HUES64 (cell line): Measurements from ENCODE around the gene NUDT22.

Experiments used
- H3K27ac ChIP-seq: 2 replicates; pipeline ENCODE4 v1.7.0; 2013; ENCODE audit warnings: low read depth, low read length, inconsistent platforms
- H3K27me3 ChIP-seq: 2 replicates; pipeline ENCODE4 v1.6.1; 2013; ENCODE audit warnings: mild to moderate bottlenecking, low read length; ENCODE audit not compliant: insufficient read depth
- H3K36me3 ChIP-seq: 2 replicates; pipeline ENCODE4 v1.6.1; 2013; ENCODE audit warnings: mild to moderate bottlenecking, low read length; ENCODE audit not compliant: insufficient read depth
- H3K4me1 ChIP-seq: 2 replicates; pipeline ENCODE4 v1.6.1; 2013; ENCODE audit warnings: mild to moderate bottlenecking, low read length, moderate library complexity; ENCODE audit not compliant: insufficient read depth
- H3K4me3 ChIP-seq: 2 replicates; pipeline ENCODE4 v1.5.1; 2013; ENCODE audit warnings: mild to moderate bottlenecking, low read length, moderate library complexity
- H3K9ac ChIP-seq: 2 replicates; pipeline ENCODE4 v1.6.1; 2013; ENCODE audit warnings: mild to moderate bottlenecking, low read depth, low read length
- H3K9me3 ChIP-seq: 2 replicates; pipeline ENCODE4 v1.6.1; 2013; ENCODE audit warnings: low read depth, low read length; ENCODE audit not compliant: insufficient read depth
- WGBS: fragments of 150-250, 120-280 bp; methylation state at CpG from one replicate; pipeline ENCODE4 v1.1.7; 2013; ENCODE audit warnings: missing lambda C conversion rate; 5-methylcytosine and 5-hydroxymethylcytosine counted together

Gene NUDT22

GRCh38 chr11:64268025-64268892 is 42.2 kb downstream of the NUDT22 start:
- Histone ChIP-seq H3K27ac (peak overlapping the region; percentile 95; the same call in 1 of the 2 replicates), H3K4me1 (peaks cover 10% of the 10 kb centered on the region; the same call in 1 of the 2 replicates), H3K36me3 (peaks cover 33% of the 10 kb centered on the region), H3K4me3 (peak overlapping the region; percentile 86), H3K27me3 (no peaks in the 10 kb centered on the region), H3K9ac (peak overlapping the region; percentile 85), H3K9me3 (no peaks in the 10 kb centered on the region)
- WGBS = 84% methylated on average over 23 of the region's 23 CpGs

DNA sequence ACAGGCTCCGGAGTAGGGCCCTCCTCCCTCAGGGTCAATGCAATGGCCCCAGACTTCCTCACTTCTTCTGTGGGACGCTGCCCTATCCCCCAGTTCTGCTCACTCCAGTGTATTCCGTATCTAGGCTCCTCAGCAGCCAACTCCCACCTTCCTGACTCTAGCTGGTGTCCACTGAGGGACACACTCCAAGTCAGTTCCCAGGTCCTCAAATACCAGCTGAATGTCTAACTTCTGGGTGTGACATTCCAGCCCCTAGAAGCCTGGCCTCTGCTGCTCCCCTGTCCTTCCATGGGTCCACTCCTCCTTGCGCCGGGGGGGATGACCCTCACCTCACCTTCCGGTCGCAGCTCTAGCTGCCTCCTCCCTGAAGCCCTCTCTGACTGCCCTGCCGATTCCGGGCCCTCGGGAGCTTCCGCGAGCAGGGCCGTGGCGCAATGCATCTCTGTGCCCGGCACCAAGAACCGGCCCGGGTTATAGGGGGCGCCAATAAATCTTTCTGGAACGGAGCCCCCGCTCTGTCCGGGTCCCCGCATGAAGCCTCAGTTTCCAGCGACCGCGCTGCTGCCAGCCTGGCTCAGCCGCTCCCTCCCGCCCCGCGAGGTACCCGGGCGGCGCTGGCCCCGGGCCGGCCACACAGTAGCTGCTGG is 42.9 kb downstream of the NUDT22 start:
- Histone ChIP-seq H3K27ac (peak overlapping the region; percentile 95), H3K4me3 (peak overlapping the region; percentile 86), H3K4me1 (peaks cover 7% of the 10 kb centered on the region; the same call in 1 of the 2 replicates), H3K36me3 (peaks cover 26% of the 10 kb centered on the region), H3K9me3 (no peaks in the 10 kb centered on the region), H3K27me3 (no peaks in the 10 kb centered on the region), H3K9ac (peak overlapping the region; percentile 85)
- 3% methylated on average over 34 of the region's 34 CpGs for WGBS

- WGBS = under 1% methylated on average over 58 of the region's 58 CpGs
- H3K9ac ChIP-seq = peak overlapping the region; percentile 89
- peak overlapping the region; percentile 95 for H3K27ac ChIP-seq
- peaks cover 7% of the 10 kb centered on the region; the same call in 1 of the 2 replicates for H3K4me1 ChIP-seq
- H3K4me3 ChIP-seq = peak overlapping the region; percentile 86
- H3K36me3 ChIP-seq = peaks cover 19% of the 10 kb centered on the region
- no peaks in the 10 kb centered on the region for H3K9me3 ChIP-seq
- no peaks in the 10 kb centered on the region for H3K27me3 ChIP-seq
Measured at GRCh38 chr11:64269540-64270220, 43.6 kb downstream of the NUDT22 start.

DNA sequence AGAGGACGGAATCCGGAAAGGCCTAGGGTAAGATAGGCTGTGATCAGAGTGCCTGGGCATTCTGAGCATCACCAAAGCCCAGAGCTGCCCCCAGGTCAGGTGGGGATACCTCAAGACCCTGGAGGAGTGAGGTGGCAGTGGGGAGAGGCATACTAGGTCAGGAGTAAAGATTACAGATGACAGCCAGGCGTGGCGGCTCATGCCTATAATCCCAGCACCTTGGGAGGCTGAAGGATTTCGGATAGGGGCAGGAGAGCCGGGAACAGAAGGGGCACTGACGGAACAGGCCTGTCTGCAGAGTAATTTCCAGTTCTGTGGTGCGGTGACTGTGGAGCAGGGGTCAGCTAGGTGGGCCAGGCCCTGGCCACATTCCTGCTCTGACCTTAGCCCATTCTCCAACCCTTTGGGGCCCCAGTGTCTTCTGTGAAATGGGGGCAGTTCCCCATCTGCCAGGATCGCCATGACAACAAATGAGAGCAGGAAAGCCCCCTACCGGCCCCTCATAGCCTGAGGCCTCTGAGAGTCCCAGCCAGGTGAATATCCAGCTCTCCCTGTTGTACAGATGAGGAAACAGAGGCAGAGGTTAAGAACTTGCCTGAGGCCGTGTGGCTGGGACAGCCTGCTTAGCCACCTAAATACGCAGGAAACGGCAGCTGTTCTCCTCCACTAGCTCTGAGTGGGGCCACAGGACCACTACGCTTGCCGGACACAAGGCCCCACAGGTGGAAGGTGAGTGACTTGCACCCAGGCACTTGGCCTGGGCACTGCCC is 49.1 kb downstream of the NUDT22 start:
- H3K9ac ChIP-seq = no peak overlapping the region
- WGBS = 84% methylated on average over 15 of the region's 15 CpGs
- H3K27ac ChIP-seq = no peak overlapping the region
- H3K9me3 ChIP-seq = no peaks in the 10 kb centered on the region
- H3K36me3 ChIP-seq = peaks cover 24% of the 10 kb centered on the region
- no peak overlapping the region for H3K4me3 ChIP-seq
- H3K27me3 ChIP-seq = no peaks in the 10 kb centered on the region
- peaks cover 12% of the 10 kb centered on the region; the same call in 1 of the 2 replicates for H3K4me1 ChIP-seq

DNA sequence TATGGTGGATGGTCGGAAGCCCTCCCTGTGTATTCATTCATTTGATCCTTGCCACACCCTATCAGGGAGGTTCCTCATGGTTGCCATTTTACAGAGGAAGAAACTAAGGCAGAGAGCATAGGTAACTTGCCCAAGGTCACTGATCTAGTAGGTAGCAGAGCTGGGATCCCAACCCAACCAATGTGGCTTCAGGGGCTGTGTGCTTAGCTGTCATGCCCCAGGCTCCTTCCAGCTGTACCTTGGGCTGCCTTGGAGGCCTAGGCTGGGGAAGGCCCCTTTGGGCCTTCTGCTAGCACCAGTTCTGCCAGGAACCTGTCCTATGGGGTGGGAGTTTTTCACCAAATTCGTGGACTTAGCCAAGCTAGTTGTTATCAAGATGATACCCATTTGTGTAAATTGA is 49.8 kb downstream of the NUDT22 start:
- peaks cover 24% of the 10 kb centered on the region for H3K36me3 ChIP-seq
- H3K4me1 ChIP-seq = peaks cover 12% of the 10 kb centered on the region; the same call in 1 of the 2 replicates
- WGBS = 77% methylated on average over 2 of the region's 2 CpGs
- no peaks in the 10 kb centered on the region for H3K27me3 ChIP-seq
- no peak overlapping the region for H3K9ac ChIP-seq
- no peak overlapping the region for H3K4me3 ChIP-seq
- no peaks in the 10 kb centered on the region for H3K9me3 ChIP-seq
- no peak overlapping the region for H3K27ac ChIP-seq

DNA sequence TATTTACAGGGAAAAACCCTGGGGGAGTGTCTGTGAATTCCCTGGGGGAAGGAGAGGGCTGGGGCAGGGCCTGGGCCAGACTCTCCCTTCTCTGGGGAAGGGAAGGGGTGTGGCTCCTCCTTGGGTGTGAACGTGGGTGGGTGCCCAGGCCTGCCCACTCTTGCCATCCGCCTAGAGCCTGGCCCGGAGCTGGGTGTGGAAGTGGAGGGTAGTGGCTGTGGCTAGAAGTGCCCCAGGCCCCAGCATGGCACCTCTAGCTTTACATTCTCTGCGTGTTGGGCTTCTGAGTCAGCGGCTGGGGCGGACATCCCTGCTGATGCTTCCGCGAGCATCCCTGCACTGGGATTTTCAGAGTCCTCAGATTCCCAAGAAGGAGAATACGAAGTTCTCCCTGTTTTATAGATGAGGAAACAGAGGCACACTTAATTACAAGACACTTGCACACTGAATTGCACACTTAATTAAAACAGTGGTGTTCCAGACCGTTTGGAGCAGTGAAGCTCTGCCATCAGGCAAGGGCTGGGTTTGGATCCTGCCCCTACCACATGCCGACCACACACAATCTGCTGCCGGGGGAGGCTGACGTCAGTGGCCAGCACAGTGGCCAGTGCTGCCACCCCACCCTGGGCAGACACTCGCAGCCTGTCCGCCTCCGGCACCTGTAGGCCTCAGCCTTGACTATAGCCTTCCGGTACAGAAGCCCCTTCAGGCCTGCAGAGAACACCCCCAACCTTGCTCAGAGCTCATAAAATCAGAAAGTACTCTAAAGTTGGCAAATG is 50.8 kb downstream of the NUDT22 start:
- H3K27me3 ChIP-seq = no peaks in the 10 kb centered on the region
- H3K4me3 ChIP-seq = no peak overlapping the region
- no peaks in the 10 kb centered on the region for H3K9me3 ChIP-seq
- peaks cover 25% of the 10 kb centered on the region for H3K36me3 ChIP-seq
- H3K4me1 ChIP-seq = peaks cover 11% of the 10 kb centered on the region; the same call in 1 of the 2 replicates
- no peak overlapping the region for H3K27ac ChIP-seq
- no peak overlapping the region for H3K9ac ChIP-seq
- WGBS = 88% methylated on average over 17 of the region's 17 CpGs

GRCh38 chr11:64278576-64279190 is 52.6 kb downstream of the NUDT22 start:
- Histone ChIP-seq H3K9ac (no peak overlapping the region), H3K27ac (no peak overlapping the region), H3K36me3 (peaks cover 28% of the 10 kb centered on the region), H3K4me1 (0 out of 2 replicates have a peak, but pooled peaks cover 9% of the 10 kb centered on the region), H3K4me3 (no peak overlapping the region), H3K27me3 (no peaks in the 10 kb centered on the region), H3K9me3 (no peaks in the 10 kb centered on the region)
- 84% methylated on average over 8 of the region's 8 CpGs for WGBS
